Ectodermal cell (in vitro differentiated cells): ENCODE data around the gene RNLS.
"Not testable (repeated sequence)": the region's sequence is repeated elsewhere in the genome, so short reads cannot be mapped to it uniquely, and the experiment has no call there.

ENCODE experiments used
- H3K27ac ChIP-seq: 2 replicates; pipeline ENCODE4 v1.7.0; 2013; ENCODE audit warnings: mild to moderate bottlenecking, low read depth, low read length; ENCODE audit not compliant: insufficient read depth, poor library complexity, severe bottlenecking
- H3K27me3 ChIP-seq: 2 replicates; pipeline ENCODE4 v1.7.0; 2013; ENCODE audit warnings: mild to moderate bottlenecking, low read length; ENCODE audit not compliant: insufficient read depth, control insufficient read depth, poor library complexity, severe bottlenecking
- H3K36me3 ChIP-seq: one replicate; pipeline ENCODE4 v1.7.0; 2013; ENCODE audit warnings: low read length; ENCODE audit not compliant: control insufficient read depth, insufficient read depth
- H3K4me1 ChIP-seq: one replicate; pipeline ENCODE4 v1.7.0; 2013; ENCODE audit warnings: low read length; ENCODE audit not compliant: control insufficient read depth, insufficient read depth
- H3K4me3 ChIP-seq: 2 replicates; pipeline ENCODE4 v1.7.0; 2013; ENCODE audit warnings: low read depth, low read length, control low read depth; ENCODE audit not compliant: insufficient read depth
- H3K9me3 ChIP-seq: 2 replicates; pipeline ENCODE4 v1.7.0; 2013; ENCODE audit warnings: mild to moderate bottlenecking, low read length, moderate library complexity; ENCODE audit not compliant: control insufficient read depth
- WGBS, 2 experiments: methylation state at CpG; one replicate each; pipeline ENCODE4 v1.1.7; 2013; ENCODE audit warnings: missing lambda C conversion rate in 2 of 2; 5-methylcytosine and 5-hydroxymethylcytosine counted together

RNLS gene

GRCh38 chr10:88312855-88313254, 270.3 kb downstream of the RNLS start:
- Histone ChIP-seq H3K27me3 (no peaks in the 10 kb centered on the region), H3K9me3 (no peaks in the 10 kb centered on the region), H3K4me1 (no peaks in the 10 kb centered on the region), H3K36me3 (no peaks in the 10 kb centered on the region), H3K27ac (no peak overlapping the region), H3K4me3 (no peak overlapping the region)
- 100% methylated on average over 1 of the region's 2 CpGs; no CpG with 5 or more reads in 1 of the 2 experiments for WGBS, 2 experiments

- Histone ChIP-seq H3K27ac (no peak overlapping the region), H3K36me3 (no peaks in the 10 kb centered on the region), H3K4me3 (no peak overlapping the region), H3K27me3 (no peaks in the 10 kb centered on the region), H3K4me1 (no peaks in the 10 kb centered on the region), H3K9me3 (no peaks in the 10 kb centered on the region)
- WGBS, 2 experiments, result 88 to 91% methylated on average over 1 of the region's 1 CpG
Observed at GRCh38 chr10:88311264-88311663, 271.9 kb downstream of the RNLS start.

GRCh38 chr10:88309365-88309764, 273.8 kb downstream of the RNLS start:
- no peaks in the 10 kb centered on the region for H3K36me3 ChIP-seq
- 94 to 98% methylated on average over 3 of the region's 3 CpGs for WGBS, 2 experiments
- no peaks in the 10 kb centered on the region for H3K27me3 ChIP-seq
- no peak overlapping the region for H3K27ac ChIP-seq
- H3K9me3 ChIP-seq, result no peaks in the 10 kb centered on the region
- no peak overlapping the region for H3K4me3 ChIP-seq
- H3K4me1 ChIP-seq, result no peaks in the 10 kb centered on the region

- 100% methylated on average over 1 of the region's 2 CpGs for WGBS, 2 experiments
- H3K27me3 ChIP-seq, H3K9me3 ChIP-seq, H3K27ac ChIP-seq, H3K4me3 ChIP-seq, H3K4me1 ChIP-seq, H3K36me3 ChIP-seq: not testable (repeated sequence)
Observed at GRCh38 chr10:88308361-88308760, 274.8 kb downstream of the RNLS start.

- Histone ChIP-seq H3K9me3 (no peaks in the 10 kb centered on the region), H3K4me1 (no peaks in the 10 kb centered on the region), H3K4me3 (no peak overlapping the region), H3K27me3 (no peaks in the 10 kb centered on the region), H3K36me3 (no peaks in the 10 kb centered on the region), H3K27ac (no peak overlapping the region)
Observed at GRCh38 chr10:88299787-88300186, 283.3 kb downstream of the RNLS start.

GRCh38 chr10:88297103-88297502, 286.0 kb downstream of the RNLS start:
- 89% methylated on average over 3 of the region's 3 CpGs for WGBS, 2 experiments
- Histone ChIP-seq H3K27ac (no peak overlapping the region), H3K27me3 (no peaks in the 10 kb centered on the region), H3K4me1 (no peaks in the 10 kb centered on the region), H3K36me3 (no peaks in the 10 kb centered on the region), H3K4me3 (no peak overlapping the region), H3K9me3 (no peaks in the 10 kb centered on the region)

GRCh38 chr10:88293651-88294230, 289.4 kb downstream of the RNLS start:
- H3K9me3 ChIP-seq, result no peaks in the 10 kb centered on the region
- H3K36me3 ChIP-seq, result no peaks in the 10 kb centered on the region
- H3K27me3 ChIP-seq, result no peaks in the 10 kb centered on the region
- no peak overlapping the region for H3K27ac ChIP-seq
- 97 to 100% methylated on average over 2 to 3 of the region's 3 CpGs for WGBS, 2 experiments
- no peak overlapping the region for H3K4me3 ChIP-seq
- no peaks in the 10 kb centered on the region for H3K4me1 ChIP-seq

GRCh38 chr10:88293073-88293472, 290.0 kb downstream of the RNLS start:
- H3K9me3 ChIP-seq, result no peaks in the 10 kb centered on the region
- H3K27me3 ChIP-seq, result no peaks in the 10 kb centered on the region
- no peak overlapping the region for H3K4me3 ChIP-seq
- WGBS, 2 experiments, result 100% methylated on average over 1 of the region's 1 CpG
- H3K27ac ChIP-seq, result no peak overlapping the region
- H3K36me3 ChIP-seq, result no peaks in the 10 kb centered on the region
- no peaks in the 10 kb centered on the region for H3K4me1 ChIP-seq

GRCh38 chr10:88292185-88292514, 291.0 kb downstream of the RNLS start:
- Histone ChIP-seq H3K9me3 (no peaks in the 10 kb centered on the region), H3K27ac (no peak overlapping the region), H3K27me3 (no peaks in the 10 kb centered on the region), H3K36me3 (no peaks in the 10 kb centered on the region), H3K4me3 (no peak overlapping the region), H3K4me1 (no peaks in the 10 kb centered on the region)

- Histone ChIP-seq H3K27me3 (no peaks in the 10 kb centered on the region), H3K4me1 (no peaks in the 10 kb centered on the region), H3K27ac (no peak overlapping the region), H3K9me3 (no peaks in the 10 kb centered on the region), H3K36me3 (no peaks in the 10 kb centered on the region), H3K4me3 (no peak overlapping the region)
- 87 to 91% methylated on average over 2 to 4 of the region's 4 CpGs for WGBS, 2 experiments
Observed at GRCh38 chr10:88291289-88292184, 291.6 kb downstream of the RNLS start.
